ENCODE measurements around the gene PRPF4.
"Not testable (repeated sequence)": the region's sequence is repeated elsewhere in the genome, so short reads cannot be mapped to it uniquely, and the experiment has no call there.

Gene PRPF4
- total RNA-seq, result 39.3 to 42.4 reads per million in 2 donors

DNA sequence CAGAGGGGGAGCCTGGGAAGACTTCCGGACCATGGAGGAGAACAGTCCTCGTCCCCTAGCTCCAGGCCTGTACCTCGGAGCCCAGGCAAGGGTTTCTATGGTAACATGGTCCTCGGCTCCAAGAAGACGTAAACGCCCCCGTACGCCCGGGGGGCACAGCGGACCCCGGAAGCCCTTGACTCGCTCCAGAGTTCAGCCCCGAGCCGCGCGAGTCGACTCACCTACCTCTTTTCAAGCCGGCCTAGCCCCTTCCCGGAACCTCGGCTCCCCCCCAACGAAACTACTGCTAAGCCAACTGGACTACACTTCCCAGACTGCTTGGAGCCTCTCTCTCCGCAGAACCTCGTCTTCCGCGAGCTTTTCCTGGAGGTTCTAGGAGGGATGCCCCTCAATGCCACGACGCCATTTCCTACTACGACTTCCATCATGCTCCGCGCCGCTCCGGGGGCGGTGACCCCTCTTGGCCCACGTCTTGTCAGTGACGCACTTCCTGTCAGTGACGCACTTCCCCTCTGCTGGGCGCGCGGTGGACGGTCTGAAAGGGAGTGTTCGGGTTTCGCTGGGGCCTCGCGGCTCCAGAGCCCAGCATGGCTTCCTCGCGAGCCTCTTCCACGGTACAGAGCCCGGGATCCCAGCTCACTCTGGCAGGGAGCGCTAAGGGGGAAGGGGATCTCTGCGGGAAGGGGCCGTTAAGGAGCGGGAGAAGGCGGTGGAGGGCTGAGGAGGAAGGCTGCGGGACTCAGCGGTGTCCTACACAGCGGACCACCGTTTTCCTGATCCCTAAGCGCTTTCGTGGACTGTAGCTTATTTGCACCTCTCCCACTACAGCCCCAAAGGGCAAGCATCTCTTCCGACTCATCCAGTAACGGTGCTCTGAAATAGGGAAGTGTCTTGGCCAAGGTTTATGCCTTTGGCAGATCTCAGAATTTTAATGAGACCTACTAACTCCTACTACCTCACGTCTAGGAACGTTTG is at the start of gene PRPF4, which contains the start of gene CDC26:
PRPF4 (plus strand) TSS at position 502 of the 975 bp plus-strand sequence; CDS start at position 588, 86 bp downstream.
CDC26 (minus strand) TSS at position 416 of the 975 bp plus-strand sequence. CDS start 3,065 bp downstream, outside the sequence.
- peak; percentile 89 to 98 (median 93) for DNase-seq

DNA sequence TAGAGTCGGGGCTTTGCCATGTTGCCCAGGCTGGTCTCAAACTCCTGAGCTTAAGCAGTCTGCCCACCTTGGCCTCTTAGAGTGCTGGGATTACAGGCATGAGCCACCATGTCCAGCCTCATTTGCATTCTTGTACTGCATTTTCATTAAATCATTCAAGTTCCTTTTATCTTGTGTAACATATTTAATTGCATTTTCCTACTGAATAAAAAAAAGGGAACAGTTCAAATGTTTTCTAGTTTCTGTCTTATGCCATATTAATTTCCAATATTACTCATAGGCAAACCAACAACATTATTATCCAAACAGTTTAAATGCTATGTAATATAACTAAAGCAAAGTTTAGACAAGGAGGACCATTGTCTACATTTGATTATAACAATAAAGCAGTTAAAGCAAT is 48.0 kb upstream of the PRPF4 start:
- no peak for DNase-seq

DNA sequence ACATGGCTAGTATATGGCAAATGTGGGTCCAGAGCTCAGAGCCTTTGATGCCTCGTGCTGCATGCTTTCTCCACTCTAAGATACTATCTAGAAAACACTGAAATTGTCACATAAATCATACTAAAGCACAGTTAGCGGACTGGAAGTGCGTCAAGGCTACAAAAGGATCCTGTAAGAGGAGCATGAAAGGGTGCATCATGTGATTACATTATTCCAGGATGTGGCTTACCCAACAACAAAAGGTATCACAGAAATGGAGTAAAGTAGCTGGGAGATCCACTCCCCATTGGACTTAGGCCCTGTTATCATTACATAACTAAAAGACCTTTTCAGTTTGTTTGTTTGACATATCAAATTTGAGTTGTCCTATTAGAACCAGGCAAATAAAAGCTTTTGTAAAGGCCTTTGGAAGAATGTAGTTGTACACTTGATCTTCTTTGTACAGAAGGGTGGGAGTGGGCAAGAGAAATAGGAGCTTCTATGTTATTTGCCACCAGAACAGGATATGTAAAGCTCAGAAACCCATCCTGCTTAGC is 47.3 kb upstream of the PRPF4 start:
- peak in 1 of 5 experiments; percentile 7 for DNase-seq

DNA sequence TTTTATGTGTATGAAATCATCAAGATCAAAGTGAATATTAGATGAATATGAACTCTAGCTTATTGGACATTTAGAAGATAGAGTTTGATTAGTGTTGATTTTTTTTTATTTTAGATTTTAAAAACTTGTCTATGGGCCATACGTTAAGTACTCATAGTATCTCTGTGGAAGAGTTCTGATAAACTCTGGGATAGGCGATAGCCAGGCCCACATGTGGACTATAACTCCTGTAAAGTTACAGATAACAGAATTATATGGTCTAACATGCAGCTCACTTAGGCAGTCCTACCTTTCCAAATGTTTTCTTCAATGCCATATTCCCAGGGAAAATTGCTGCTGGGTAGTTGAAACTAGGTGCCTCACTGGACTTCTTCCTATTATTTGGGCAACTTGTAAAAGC is 43.8 kb upstream of the PRPF4 start:
- no peak for DNase-seq

DNA sequence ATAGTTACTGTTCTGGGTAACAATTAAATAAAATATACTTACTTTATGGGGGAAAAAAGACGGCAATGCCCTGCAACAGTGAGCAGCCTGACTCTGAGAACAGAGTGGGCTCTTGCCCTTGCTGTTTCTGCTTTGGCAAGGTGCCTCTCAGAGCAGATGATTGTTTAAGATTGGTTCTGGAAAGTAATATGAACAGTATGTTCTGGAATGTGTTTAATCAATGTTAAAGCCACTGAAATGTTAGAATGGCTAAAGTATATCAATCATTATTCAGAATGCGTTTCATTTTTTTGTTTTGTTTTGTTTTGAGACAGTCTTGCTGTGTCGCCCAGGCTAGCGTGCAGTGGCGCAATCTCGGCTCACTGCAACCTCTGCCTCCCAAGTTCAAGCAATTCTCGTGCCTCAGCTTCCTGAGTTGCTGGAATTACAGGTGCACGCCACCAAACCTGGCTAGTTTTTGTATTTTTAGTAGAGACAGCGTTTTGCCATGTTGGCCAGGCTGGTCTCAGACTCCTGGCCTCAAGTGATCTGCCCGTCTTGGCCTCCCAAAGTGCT is 39.7 kb upstream of the PRPF4 start:
- not testable (repeated sequence) for DNase-seq

DNA sequence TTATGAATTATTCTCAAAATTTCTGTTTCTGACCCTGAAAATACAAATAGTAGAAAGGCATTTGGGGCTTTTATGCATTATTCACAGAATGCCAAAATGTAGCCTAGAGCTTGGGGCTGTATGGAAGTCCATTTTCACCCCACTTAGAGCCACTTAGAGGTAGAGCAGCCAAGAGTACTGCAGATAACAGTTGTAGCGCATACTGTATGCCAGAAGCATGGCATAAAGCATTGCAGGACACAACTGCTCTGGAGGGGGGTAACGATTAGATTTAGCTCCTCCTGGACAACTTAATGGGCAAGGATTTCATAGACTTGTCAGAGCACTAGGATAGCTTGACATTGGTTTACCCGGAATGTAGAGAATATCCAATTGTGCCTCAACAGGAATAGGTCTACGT is 38.4 kb upstream of the PRPF4 start:
- no peak for DNase-seq

DNA sequence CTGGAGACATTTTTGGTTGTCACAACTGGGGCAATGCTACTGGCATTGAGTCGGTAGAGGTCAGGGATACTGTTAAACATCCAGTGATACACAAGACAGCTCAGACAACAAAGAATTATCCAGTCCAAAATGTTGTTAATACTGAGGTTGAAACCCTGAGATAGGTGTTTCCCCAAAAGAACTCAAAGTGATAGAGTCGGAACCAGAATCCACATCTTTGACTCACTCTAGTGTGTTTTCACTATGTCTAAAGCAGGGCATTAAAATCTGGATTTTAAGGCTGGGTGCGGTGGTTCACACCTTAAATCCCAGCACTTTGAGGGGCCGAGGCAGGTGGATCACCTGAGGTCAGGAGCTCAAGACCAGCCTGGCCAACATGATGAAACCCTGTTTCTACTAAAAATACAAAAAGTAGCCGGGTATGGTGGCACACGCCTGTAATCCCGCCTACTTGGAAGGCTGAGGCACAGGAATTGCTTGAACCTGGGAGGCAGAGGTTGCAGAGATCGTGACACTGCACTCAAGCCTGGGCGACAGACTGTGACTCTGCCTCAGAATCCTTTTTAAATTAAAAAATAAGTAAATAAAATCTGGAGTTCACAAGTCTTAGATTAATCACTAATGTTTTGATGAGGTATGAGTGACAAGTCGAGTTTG is 37.1 kb upstream of the PRPF4 start:
- DNase-seq, result no peak

DNA sequence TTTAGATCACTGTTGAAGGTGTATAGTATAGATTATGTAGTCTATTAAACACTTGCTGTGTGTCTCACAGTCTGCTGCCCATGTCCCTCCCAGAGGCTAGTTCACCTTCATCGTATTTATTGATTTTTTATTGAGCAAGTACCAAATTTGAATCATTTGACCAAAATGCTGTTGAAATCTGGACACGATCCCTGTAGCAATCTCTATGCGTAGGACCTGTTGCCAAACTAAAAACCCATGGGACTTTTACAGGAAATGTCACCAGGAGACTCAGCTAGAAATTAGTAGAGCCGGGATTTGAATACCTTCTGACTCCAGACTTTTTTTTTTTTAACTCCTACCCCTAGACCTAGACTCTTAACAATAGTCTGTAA is 36.6 kb upstream of the PRPF4 start:
- no peak for DNase-seq

DNA sequence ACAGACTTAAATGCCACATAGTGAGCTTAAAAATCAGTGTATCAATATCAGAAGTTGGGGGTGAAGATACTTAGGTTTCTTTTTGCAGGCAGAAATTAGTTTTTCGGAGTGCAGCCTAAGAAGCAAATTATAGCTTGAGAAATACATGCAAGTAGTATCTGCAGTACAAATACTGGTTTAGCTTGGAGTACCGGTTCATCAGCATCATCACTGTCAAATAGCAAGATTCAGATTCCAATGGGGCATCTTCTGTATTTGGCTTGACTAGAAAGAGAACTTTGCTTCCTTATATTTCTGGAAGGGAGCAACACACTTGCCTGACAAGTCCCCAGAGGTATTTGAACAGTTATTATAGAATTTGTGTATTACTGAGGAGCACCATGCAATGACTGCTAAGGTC is 34.3 kb upstream of the PRPF4 start:
- DNase-seq, result no peak

DNA sequence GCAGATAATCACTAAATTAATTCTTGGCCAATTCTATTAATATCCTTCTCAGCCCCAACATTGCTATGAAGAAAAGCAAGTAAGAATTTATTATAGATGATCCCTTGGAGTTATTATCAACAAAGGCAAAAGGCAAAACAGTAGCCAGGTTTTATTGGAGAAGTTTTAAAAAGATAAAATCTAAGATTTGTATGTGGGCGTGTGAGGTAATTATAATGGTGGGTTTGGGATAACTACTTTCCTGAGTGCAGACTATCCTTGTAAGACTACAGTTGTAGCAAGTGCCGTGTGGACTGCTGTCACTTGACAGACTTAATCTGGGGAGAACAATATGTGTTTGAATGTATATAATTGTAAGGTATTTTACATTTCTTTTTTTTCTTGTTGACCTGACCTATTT is 30.9 kb upstream of the PRPF4 start:
- DNase-seq, result no peak

DNA sequence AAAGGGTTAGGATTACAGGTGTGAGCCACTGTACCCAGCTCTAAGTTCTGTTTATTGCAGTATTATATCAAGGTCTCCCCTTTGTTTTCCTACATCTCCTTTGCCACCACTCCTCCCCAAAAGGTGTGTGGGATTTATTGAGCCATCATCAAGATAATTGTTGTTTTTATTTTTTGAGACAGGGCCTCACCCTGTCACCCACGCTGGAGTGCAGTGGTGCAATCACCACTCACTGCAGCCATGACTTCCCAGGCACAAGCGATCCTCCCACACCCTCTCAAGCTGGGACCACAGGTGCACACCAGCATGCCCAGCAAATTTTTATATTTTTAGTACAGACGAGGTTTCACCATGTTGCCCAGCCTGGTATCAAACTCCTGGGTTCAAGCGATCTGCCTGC is 29.6 kb upstream of the PRPF4 start:
- no peak for DNase-seq

DNA sequence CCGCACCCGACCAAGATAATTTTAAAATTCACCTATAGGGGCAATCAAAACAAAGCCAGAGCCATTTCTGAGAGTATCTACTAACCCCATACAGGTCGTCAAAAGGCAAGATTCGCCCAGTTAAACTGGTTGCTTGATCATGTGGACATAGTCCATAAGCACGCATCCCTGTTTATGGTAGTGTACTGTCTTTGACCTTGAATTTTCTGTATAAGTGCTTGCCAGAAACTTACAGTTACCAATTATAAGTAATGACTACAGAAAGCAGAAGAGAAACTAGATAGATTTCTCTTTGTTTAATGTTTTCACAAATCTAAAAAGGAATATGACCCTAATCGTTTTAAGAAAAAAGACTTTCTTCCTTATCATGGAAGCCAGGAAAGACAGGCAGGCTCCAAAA is 28.5 kb upstream of the PRPF4 start:
- DNase-seq, result no peak

DNA sequence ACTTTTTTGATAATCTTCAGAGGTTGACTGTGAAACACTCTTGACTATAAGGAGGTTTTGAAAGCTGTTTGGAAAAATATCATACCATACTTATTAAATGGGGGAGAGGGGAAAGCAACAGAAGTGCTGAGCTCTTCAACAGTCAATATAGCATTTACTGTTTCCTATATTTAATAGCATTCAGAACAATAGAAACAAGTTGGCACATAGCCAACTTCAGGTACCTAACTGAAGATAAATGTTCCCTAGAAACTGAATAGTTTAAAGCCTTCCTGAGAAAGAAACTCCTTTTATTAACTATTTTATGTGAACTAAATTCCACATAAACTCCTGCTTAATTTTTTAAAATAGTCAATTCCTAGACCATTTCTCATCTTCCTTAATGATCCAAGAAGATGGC is 27.8 kb upstream of the PRPF4 start:
- DNase-seq, result no peak

DNA sequence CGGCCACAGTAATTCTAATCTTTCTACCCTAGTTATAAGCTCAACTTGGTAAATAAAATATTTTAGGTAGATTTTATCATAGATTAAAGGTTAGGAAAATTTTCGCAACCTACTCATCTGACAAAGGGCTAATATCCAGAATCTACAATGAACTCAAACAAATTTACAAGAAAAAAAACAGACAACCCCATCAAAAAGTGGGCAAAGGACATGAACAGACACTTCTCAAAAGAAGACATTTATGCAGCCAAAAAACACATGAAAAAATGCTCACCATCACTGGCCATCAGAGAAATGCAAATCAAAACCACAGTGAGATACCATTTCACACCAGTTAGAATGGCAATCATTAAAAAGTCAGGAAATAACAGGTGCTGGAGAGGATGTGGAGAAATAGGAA is 25.8 kb upstream of the PRPF4 start:
- DNase-seq, result not testable (repeated sequence)

DNA sequence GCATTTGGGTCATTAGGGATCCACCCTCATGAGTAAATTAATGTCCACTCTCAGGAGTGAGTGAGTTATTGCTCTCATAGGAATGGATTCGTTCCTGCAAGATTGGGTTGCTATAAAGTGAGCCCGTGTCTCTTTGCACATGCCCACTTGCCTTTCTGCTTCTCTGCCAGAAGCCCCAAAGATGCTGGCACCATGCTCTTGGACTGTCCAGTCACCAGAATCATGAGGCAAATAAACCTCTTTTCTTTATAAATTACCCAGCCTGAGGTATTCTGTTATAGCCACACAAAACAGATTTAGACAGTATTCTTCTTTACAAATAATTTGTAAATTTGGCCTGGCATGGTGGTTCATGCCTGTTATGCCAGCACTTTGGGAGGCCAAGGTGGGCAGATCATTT is 24.7 kb upstream of the PRPF4 start:
- DNase-seq, result no peak

DNA sequence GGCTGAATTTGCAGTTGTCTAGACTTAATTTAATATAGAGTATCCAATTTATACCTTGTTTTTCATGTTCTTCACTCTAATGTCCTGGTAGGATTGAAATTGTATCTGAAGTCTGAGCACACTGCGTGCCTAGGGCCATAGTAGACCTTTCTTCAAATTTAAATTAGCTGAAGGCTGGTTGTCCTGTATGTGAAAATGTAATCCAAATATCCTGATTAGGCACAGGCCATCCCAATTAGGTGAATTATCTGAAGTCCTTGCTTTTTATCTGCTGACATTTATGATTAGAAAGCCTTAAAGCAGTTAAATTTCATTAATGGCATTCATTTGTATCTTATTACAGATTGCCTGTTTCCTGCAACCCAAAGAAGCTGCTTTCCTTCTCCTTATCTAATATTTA is 20.5 kb upstream of the PRPF4 start:
- DNase-seq, result no peak

DNA sequence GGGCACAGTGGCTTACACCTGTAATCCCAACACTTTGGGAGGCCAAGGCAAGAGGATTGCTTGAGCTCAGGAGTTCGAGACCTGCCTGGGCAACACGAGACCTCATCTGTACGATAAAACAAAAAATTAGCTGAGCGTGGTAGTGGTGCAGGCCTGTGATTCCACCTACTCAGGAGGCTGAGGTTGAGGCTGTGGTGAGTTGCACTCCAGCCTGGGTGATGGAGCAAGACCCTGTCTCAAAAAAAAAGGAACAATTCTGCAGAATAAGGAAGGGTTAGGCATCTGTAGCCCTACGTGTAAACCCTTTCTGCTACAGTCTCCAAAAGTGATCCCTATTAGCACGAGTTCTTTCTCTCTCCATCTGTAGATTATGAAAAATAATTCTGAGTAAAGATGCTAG is 20.0 kb upstream of the PRPF4 start:
- no peak for DNase-seq

DNA sequence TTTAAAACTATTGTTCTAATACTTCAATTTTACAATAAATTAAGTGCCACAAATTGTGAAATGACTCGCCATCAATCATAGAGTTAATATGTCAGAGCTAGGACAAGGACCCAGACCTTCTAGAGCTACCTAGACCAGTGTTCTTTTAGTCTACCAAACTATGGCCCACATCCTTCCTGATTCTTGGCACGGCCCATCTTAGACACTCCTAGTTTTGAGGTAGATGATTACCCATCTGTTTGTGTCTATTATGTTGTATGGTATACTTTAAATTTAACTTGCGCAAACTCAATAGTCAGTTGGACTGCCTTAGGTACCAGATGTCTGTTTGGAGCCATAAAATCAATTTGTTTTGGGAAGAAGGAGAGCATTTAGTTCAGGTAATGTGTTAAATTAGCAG is 17.6 kb upstream of the PRPF4 start:
- DNase-seq, result no peak

DNA sequence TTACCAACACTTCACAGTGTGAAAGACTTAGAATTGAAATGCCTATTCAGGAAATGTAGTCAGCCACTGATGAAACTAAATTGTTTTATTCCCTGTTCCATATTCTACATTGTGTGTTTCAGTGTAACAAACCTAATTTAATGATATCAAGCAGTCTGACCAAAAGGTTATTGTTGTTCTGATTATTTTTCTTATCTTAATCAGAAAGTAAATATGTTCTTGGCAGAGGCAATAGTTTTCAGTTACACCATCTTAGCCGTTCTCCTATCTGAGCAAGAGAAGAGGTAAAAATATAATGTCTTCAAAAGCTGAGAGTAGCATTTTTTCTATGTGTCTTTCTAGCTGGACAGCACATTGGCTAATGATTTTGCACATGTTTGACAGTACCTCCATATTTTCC is 17.2 kb upstream of the PRPF4 start:
- no peak for DNase-seq

DNA sequence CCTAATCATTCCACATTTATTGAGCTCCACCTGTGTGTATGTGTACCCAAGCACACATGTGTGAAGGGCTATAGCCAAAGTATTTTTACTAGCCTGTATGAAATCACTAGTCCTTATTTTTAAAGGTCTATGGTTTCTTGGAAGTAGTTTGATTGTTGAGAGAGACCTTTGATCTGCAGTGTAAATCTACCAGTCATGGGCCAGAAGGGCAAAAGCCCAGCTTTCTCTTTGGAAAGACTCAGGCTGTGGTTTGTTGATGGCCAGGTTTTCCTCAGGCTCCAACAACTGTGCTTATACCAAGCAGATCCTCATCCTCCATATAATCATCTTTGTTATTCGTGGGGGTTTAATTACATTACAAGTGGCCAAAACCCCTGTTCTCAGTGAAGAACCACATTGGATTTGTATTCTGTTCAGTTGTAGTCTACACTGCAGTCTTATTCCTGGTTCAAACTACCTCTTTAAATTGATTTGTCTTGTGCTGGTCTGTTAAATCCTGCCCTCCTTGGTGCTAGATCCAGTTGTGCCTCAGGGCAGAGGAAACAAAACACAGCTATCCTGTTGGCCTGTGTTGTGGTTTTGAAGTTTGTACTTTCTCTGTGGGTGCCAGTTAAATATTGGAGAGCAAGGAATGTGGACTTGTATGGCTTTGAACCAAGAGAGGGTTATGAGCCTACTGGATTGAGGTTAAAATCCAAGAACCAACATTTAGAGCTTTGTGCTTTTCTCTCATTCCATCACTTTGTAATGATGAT is 13.4 kb upstream of the PRPF4 start:
- no peak for DNase-seq

DNA sequence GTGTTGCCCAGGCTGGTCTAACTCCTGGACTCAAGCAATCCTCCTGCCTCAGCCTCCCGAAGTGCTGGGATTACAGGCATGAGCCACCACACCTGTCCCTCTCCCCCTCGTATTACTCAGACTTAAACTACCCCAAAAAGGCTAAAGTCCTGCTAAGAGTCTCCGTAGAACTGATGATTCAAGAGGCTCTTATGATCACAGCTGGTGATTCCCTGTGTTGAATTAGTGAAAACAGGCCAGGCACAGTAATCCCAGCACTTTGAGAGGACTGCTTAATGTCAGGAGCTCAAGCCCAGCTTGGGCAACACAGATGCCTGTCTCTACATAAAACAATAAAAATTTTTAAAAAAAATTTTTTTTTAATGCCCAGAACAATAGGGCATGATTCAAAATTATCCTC is 9.3 kb upstream of the PRPF4 start:
- no peak for DNase-seq

DNA sequence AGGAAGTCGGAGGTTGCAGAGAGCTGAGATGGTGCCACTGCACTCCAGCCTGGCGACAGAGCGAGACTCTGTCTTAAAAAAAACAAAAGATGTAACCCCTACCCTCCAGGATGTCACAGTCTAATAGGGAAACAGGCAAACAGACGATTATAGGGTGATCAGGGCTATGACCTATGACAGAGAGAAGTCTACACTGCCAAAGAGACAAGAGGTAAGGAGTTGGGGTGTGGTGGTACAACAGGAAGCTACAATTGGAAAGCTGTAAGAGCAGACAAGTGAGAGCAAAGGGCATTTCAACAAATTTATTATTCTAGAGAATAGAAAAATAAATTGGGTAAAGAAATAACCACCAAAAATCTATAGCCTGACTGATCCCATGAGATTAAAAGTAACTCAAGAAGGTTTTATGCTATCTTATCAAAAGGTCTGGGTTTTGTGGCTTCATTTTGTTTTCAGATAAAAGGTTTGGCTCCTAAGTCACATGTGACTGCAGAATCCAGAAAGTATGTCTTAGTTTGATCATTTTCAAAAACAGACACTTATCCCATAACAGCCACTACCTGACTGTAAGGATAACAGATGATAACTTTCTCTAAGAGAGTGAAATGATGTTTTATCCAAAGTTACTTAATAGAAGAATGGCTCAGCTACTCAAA is 7.4 kb upstream of the PRPF4 start:
- no peak for DNase-seq

Data from T-helper 2 cell (primary cell).